Middle frontal gyrus (tissue), 1 donor: ENCODE results near the gene PARD3.

Source experiments
- DNase-seq: peaks from one replicate; pipeline ENCODE4 v3.0.0-alpha.2; 2015; ENCODE audit warnings: low spot score; ENCODE audit errors: extremely low spot score

Gene PARD3

DNA sequence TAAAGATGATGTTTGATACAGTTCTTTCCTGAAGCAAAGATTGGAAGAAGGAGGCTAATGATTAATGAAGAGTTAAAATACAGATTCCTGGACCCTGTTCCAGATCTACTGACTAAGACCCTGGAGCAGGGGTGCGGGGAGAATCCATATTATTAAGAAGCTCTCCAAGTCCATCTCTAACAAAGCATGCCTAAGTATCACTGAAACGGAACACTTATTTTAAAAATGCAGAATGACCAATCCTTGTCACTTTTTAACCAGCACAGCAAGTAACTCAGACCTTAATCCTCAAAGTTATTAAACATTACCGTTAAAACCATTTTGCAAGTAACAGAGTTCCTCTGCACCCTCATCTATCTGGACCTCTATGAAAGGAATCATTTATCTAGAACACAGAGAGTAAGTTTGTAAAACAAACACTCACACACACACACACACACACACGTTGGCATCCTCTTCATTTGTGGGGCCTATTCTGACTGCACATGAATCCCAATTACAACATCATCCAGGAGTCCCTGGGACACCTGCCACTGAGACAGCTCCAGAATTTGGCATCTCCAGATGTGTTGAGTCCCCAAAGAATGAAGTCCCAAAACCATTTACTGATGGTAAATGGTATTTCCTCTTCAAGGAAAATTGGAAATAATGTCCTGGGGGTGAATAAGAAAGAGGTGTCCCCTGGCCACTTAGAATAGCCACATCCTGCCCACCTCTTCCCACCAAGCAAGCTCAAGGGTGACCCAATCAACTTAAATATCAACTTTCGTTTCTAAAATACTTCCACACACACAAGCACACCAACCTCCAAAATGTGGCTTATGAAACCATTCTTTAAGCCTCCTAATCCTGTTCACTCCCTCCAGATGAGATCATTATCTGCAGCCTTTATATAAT is 117.5 kb downstream of the PARD3 start:
- DNase-seq: no peak

GRCh38 chr10:34696423-34696822 is 118.7 kb downstream of the PARD3 start:
- DNase-seq: no peak

DNA sequence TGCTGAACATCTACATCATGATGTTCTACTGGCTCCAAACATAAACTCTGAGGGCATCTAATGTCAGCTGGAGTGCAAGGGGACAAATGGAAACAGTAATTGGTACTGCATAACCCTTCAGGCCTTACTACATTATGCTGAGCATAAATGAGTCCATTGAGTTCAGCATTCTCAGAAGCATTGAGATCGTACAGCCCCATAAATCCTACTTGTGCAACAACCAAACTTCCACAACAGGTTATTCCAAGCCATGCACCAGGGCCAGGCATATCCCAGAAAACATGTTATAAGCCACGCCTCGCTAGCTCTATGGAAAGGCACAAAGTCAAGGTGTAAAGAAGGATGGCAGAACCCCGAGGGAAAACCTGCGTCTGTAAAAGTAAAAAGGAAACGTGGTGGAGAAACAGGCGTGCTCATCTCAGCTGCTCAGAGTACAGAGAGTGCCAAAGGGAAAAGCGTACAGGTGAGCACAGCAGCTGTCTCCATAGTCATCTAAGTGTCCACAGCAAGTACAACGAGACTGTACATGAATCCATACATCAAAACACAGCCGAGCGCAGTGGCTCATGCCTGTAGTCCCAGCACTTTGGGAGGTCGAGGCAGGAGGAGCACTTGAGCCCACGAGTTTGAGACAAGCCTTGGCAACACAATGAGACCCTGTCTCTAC is 124.6 kb downstream of the PARD3 start:
- DNase-seq: no peak

DNA sequence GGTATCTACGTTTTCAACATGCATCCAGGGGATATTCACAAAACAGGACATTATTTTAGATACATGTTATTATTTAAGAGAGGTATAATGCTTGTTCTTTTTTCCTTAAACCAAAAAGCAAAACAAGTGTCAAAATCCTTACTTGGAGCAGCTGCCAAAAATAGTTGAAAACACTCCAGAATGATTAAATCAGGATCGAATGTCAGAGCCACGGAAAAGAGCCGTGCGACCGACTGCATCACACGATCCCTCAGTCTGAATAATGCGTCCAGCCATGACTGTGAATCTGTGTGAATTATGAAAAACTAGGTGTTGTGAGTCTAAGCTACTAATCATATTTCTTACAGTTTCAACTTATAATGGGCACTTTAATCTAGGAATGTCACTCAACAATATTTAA is 126.0 kb downstream of the PARD3 start:
- no peak for DNase-seq

DNA sequence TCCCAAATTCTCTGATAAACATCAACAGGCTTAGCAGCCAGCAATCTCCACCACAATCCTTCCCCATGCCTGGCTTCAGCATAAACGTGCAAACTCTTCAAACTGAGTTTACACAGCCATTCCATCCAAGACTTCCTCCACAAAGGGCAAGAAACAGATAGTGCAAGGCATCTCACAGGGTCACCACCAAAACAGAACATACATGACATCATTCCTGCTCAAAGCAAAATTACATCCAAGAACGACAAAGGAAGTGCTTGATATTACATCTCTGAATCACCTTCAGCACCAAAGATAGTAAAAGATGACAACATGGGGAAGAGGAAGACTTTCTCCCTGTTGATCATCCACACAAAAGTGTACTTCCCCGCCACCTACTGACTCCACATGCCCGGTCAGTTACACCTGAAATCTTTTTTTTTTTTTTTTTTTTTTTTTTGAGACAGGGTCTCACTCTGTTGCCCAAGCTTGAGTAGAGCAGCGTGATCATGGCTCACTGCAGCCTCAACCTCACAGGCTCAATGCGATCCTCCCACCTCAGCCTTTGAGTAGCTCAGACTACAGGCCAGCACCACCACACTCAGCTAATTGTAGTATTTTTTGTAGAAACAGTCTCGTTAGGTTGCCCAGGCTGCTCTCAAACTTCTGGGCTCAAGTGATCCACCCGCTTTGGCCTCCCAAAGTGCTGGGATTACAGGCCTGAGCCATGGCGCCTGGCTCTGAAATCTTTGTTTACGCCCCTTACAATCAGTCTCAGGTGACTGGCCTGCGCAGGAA is 127.5 kb downstream of the PARD3 start:
- DNase-seq: no peak

GRCh38 chr10:34682580-34682979 is 132.5 kb downstream of the PARD3 start:
- no peak for DNase-seq

DNA sequence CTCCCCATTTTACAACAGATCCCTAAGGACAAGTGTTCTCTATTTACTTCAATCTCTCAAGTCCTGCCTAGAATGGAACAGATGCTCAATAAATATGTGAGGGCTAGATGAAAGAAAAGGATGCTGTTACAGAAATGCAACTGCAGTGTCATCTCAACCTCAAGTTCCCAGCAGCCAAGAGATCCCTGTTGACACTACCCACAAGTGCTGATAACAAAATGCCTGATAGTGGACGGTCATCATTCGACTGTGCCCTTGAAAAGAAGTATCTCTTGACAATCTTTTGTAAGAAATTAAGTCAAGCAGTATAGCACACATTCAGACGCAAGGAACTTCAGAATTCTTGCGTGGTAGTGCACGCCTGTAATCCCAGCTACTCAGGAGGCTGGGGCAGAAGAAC is 133.2 kb downstream of the PARD3 start:
- no peak for DNase-seq

DNA sequence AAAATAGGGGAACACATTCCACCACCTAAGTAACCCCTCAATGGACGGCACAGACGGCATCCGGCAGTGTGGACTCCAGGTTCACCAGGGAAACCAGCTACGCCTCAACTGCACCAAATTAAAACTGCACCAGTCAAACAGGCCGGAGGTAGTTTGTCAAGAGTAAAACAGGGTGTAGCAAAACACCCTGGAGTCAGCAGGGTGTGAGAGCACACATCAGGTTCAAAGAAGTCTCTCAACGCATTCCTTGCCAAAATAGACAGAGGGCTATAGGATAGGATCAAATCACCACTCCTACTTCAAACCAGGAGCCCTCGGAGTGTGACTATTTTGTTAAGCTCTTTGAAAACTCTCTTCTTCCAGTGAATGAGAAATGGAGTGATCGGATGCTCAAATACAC is 135.9 kb downstream of the PARD3 start:
- no peak for DNase-seq

GRCh38 chr10:34677591-34677990 is 137.5 kb downstream of the PARD3 start:
- DNase-seq: no peak

- DNase-seq: no peak
Observed at GRCh38 chr10:34677132-34677531, 138.0 kb downstream of the PARD3 start.

GRCh38 chr10:34674176-34674575 is 140.9 kb downstream of the PARD3 start:
- DNase-seq: no peak

- DNase-seq: no peak
Observed at GRCh38 chr10:34670081-34670480, 145.0 kb downstream of the PARD3 start.

DNA sequence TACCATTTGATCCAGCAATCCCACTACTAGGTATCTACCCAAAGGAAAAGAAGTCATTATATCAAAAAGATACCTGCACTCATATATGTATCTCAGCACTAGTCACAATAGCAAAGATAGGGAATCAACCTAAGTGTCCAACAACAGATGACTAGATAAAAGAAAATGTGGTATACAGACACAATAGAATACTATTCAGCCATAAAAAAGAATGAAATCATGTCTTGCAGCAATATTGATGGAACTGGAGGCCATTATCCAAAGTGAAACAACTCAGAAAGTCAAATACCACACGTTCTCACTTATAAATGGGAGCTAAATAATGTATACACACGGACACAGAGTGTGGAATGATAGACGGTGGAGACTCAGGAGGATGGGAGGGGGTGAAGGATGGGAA is 146.0 kb downstream of the PARD3 start:
- no peak for DNase-seq

DNA sequence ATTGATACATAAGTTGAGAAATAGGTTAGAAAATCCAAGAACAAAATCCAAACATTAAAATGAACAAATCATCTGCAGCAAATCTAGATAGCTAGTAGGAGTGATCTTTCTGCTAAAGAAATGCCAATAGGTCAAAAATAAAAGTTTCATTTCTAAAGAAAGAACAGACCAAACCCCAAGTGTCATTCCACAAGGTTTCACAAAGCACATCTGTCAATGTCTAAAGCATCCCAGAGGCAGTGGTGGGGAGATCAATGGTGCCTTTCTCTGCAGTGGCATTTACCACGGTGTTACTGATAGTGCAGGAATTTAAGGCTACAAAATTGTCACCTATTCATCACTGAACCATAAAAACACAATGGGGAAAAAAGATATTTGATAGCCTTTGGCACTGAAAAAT is 147.9 kb downstream of the PARD3 start:
- DNase-seq: no peak

GRCh38 chr10:34666008-34666704 is 148.9 kb downstream of the PARD3 start:
- DNase-seq: no peak

- DNase-seq: no peak
Observed at GRCh38 chr10:34664706-34665105, 150.4 kb downstream of the PARD3 start.

GRCh38 chr10:34661580-34661979 is 153.5 kb downstream of the PARD3 start:
- DNase-seq: no peak

DNA sequence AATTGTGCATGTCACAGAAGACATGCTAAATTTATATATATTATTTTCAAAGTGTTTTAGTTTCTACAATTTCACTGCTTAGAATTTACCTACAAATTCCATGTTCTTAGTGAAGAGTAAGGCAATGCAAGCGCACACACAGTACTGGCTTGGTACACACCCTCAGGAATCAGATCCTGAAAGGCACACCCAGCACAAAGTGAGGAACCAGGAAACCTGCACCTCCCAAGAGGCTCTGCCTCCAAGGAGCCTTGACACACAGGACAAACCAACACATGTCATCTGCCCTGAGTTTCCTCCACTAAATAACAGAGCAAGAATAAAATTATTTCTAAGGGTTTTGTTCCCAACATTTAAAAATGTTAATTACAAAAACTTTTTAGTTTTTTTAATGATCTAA is 156.2 kb downstream of the PARD3 start:
- no peak for DNase-seq

DNA sequence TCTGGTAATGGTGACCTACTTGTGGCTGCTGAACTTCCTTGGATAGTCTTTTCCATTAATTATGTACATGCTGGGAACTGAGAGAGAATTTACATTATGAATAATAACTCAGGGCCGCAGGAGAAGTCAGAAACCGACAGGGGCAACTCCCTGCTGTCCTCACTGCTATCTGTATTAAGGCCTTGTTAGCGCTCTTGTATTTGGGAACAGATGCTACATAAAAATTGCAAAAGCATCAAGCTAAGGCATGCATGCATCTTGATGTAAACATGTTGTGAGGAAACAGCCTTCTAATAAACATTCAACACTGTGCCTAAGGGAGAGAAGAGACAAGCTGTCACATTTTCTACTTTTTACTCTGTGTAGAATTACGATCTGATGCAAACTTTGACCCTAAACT is 158.4 kb downstream of the PARD3 start:
- no peak for DNase-seq

DNA sequence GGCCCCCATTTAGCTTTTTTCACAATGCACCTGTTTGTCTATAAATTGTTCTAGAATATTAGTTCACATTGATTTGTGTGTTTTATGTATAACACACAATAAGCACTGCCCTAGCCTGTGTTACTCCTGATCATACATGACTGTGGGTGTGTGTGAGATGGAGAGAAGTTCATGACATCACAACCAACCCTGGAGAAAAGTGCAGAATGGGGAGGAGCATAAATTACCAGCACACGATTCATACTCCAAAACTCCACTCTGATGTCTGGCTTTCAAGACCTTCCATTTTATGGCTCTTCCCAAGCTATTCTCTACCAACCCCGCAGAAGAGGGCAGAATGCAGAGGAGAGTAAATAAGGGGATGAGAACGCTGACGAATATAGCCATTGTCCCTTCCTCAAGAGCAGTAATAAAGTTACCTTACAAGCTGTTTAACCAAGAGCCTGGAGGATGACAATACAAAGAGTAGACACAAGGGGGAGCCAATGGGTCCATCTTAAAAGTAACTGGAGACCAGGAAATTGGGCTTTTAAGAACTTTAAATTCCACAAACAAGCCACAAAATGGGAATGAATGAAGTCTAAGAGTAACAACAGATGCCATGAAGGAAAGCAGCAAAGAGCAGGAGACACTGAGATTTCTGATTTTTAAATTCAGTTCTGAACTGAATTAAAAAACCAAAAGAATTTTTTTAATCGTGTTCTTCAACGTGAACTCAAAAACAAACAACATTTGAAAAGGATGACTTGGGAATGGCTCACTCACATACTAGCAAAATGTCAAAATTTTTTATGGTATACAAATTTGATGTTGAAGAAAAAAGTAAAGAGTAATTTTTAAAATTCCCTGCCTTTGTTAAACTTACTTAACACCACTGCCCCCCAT is 159.6 kb downstream of the PARD3 start:
- peak; percentile 12 for DNase-seq
